Measurements from ENCODE around the gene NPIPB6.

GRCh38 chr16:28309811-28310311 is 53.4 kb downstream of the NPIPB6 start:
- TF ChIP-seq CTCF (IDR thresholded peaks at IDR 0.05 in 8 of 11, conservative IDR thresholded peaks at IDR 0.05 in 3 of 11) (no peak), POLR2AphosphoS5 (IDR thresholded peaks at IDR 0.05) (peak; percentile 52 to 77 (median 61)), POLR2A (IDR thresholded peaks at IDR 0.05) (no peak)

Measured in spleen (tissue), 7 donors.